Activated B cell treated with CpG ODN at 0.5 μM for 24 hours (primary cell): ENCODE results near the gene MAD1L1. TPM values are rescaled to one million over a fixed set of nuclear protein-coding genes. Genes with fewer than 3 reads are reported as not detected.

ENCODE experiments used
- ATAC-seq: fragments of 200-7000 bp; cut with Tn5 transposase; one replicate; pipeline ENCODE4 v1.10.0; 2021; ENCODE audit warnings: low read depth, mild to moderate bottlenecking, moderate library complexity
- CTCF ChIA-PET: fragments of 350-600 bp; sonication (Branson Sonifier 250); formaldehyde crosslinking; loops from one replicate; lab custom pipeline; 2021; ENCODE audit warnings: antibody characterized with exemption; lab: Charles Lee
- POLR2A ChIA-PET: fragments of 350-600 bp; sonication (Branson Sonifier 250); formaldehyde crosslinking; loops from one replicate; lab custom pipeline; 2021; ENCODE audit warnings: antibody characterized with exemption; lab: Charles Lee
- DNase-seq: peaks from one replicate; pipeline ENCODE4 v3.0.0; 2022
- H3K27ac Mint-ChIP-seq: one replicate; pipeline ENCODE4 v1.8.0; 2020; ENCODE audit warnings: mixed read lengths
- H3K27me3 Mint-ChIP-seq: one replicate; pipeline ENCODE4 v1.8.0; 2021; ENCODE audit warnings: mixed read lengths
- H3K36me3 Mint-ChIP-seq: one replicate; pipeline ENCODE4 v1.8.0; 2021; ENCODE audit warnings: low read depth, mixed read lengths
- H3K4me1 Mint-ChIP-seq: one replicate; pipeline ENCODE4 v1.8.0; 2021; ENCODE audit warnings: mixed read lengths
- H3K4me3 Mint-ChIP-seq: one replicate; pipeline ENCODE4 v1.8.0; 2020; ENCODE audit warnings: mild to moderate bottlenecking, mixed read lengths
- H3K9me3 Mint-ChIP-seq: one replicate; pipeline ENCODE4 v1.8.0; 2020; ENCODE audit warnings: mixed read lengths
- CTCF ChIP-seq: fragments of 200-600 bp; IDR thresholded peaks from one replicate; pipeline ENCODE4 v1.8.0; 2022; ENCODE audit warnings: antibody characterized with exemption, mild to moderate bottlenecking
- intact Hi-C: fragments of 100-400 bp; cut with micrococcal nuclease; formaldehyde crosslinking; loops from one replicate; pipeline ENCODE4 v1.15.1; 2024
- total RNA-seq: library from RNA; stranded (reverse); gene quantifications from 2 replicates; pipeline ENCODE4 v1.2.3, GENCODE V29; 2022

Gene MAD1L1
- total RNA-seq, 1 donor from 2014 or later, result 54.6 TPM

- DNase-seq (no peak), ATAC-seq (no peak)
- Mint-ChIP-seq H3K4me3 (no peak overlapping the region), H3K27me3 (no peaks in the 10 kb centered on the region), H3K4me1 (no peaks in the 10 kb centered on the region), H3K27ac (no peak overlapping the region), H3K36me3 (peaks cover 56% of the 10 kb centered on the region), H3K9me3 (peaks cover 12% of the 10 kb centered on the region)
- TF ChIP-seq CTCF, result no peak
- intact Hi-C loops, result no loop called here
- ChIA-PET POLR2A (no interaction called here), CTCF (no interaction called here)
Observed at GRCh38 chr7:1959305-1959704, 273.4 kb downstream of the MAD1L1 start.

- no peak for ATAC-seq
- peaks cover 12% of the 10 kb centered on the region for H3K9me3 Mint-ChIP-seq
- no peaks in the 10 kb centered on the region for H3K4me1 Mint-ChIP-seq
- no peaks in the 10 kb centered on the region for H3K27me3 Mint-ChIP-seq
- H3K4me3 Mint-ChIP-seq, result no peak overlapping the region
- no peak overlapping the region for H3K27ac Mint-ChIP-seq
- ChIA-PET CTCF (no interaction called here), POLR2A (no interaction called here)
- peaks cover 48% of the 10 kb centered on the region for H3K36me3 Mint-ChIP-seq
- DNase-seq, result no peak
- intact Hi-C loops, result no loop called here
- no peak for TF ChIP-seq CTCF
Observed at GRCh38 chr7:1957471-1958225, 275.1 kb downstream of the MAD1L1 start.

GRCh38 chr7:1956611-1957470 lies 275.9 kb downstream of the MAD1L1 start:
- no peak for ATAC-seq
- peaks cover 7% of the 10 kb centered on the region for H3K9me3 Mint-ChIP-seq
- H3K27me3 Mint-ChIP-seq, result no peaks in the 10 kb centered on the region
- ChIA-PET POLR2A (no interaction called here), CTCF (no interaction called here)
- TF ChIP-seq CTCF, result no peak
- H3K36me3 Mint-ChIP-seq, result peaks cover 41% of the 10 kb centered on the region
- H3K4me1 Mint-ChIP-seq, result peaks cover under 1% of the 10 kb centered on the region
- intact Hi-C loops, result no loop called here
- H3K4me3 Mint-ChIP-seq, result no peak overlapping the region
- no peak for DNase-seq
- H3K27ac Mint-ChIP-seq, result no peak overlapping the region

GRCh38 chr7:1956141-1956540 lies 276.6 kb downstream of the MAD1L1 start:
- no peaks in the 10 kb centered on the region for H3K27me3 Mint-ChIP-seq
- intact Hi-C loops, result no loop called here
- no peak for TF ChIP-seq CTCF
- DNase-seq, result no peak
- peaks cover 7% of the 10 kb centered on the region for H3K4me1 Mint-ChIP-seq
- no peak overlapping the region for H3K4me3 Mint-ChIP-seq
- peaks cover 36% of the 10 kb centered on the region for H3K36me3 Mint-ChIP-seq
- ChIA-PET CTCF (no interaction called here), POLR2A (no interaction called here)
- no peak for ATAC-seq
- no peak overlapping the region for H3K27ac Mint-ChIP-seq
- H3K9me3 Mint-ChIP-seq, result peaks cover 2% of the 10 kb centered on the region

- ChIA-PET CTCF (no interaction called here), POLR2A (no interaction called here)
- H3K36me3 Mint-ChIP-seq, result peaks cover 27% of the 10 kb centered on the region
- TF ChIP-seq CTCF, result no peak
- H3K4me1 Mint-ChIP-seq, result peaks cover 9% of the 10 kb centered on the region
- no peaks in the 10 kb centered on the region for H3K27me3 Mint-ChIP-seq
- intact Hi-C loops, result no loop called here
- H3K4me3 Mint-ChIP-seq, result no peak overlapping the region
- no peak overlapping the region for H3K27ac Mint-ChIP-seq
- H3K9me3 Mint-ChIP-seq, result no peaks in the 10 kb centered on the region
- ATAC-seq (no peak), DNase-seq (no peak)
Observed at GRCh38 chr7:1954366-1955004, 278.3 kb downstream of the MAD1L1 start.
